SHP77 (cell line): Measurements from ENCODE around the gene RCAN2.
"Not testable (repeated sequence)": the region's sequence is repeated elsewhere in the genome, so short reads cannot be mapped to it uniquely, and the experiment has no call there.

Experiments used
- DNase-seq, 2 experiments: peaks; one replicate each; lab custom pipeline; 2025; lab: John Stamatoyannopoulos, UW

RCAN2 gene

GRCh38 chr6:46387728-46388127, 103.5 kb downstream of the RCAN2 start:
- DNase-seq, result not testable (repeated sequence)

- no peak for DNase-seq
Observed at GRCh38 chr6:46381579-46381978, 109.7 kb downstream of the RCAN2 start.

GRCh38 chr6:46381057-46381456, 110.2 kb downstream of the RCAN2 start:
- DNase-seq, result no peak

GRCh38 chr6:46380152-46380807, 111.0 kb downstream of the RCAN2 start:
- no peak for DNase-seq

DNA sequence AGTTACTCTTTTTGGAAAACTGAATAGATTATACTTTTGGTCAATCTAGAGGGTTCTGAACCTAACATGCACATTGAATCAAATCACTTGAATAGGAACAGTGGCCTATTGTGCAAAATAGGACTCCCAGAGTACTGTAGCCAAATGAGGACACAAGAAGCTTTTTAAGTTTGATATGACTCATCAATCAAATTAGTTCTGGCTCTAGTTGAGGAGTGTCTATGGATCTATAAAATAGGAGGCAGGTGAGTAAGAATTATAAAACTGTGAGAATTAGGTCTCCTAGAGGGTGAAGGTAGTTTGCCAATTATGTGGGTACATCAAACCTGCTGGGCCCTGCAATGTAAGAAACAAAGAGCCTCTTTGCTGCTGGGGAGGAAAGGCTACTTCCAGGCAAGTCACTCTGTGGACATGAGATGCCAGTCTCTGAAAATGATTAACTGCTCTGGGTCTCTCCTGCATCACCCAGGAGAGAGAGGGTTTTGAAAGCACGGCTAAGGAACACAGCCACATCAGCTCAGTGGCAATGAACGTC, 112.3 kb downstream of the RCAN2 start:
- DNase-seq, result no peak

GRCh38 chr6:46378161-46378881, 112.9 kb downstream of the RCAN2 start:
- DNase-seq, result no peak

DNA sequence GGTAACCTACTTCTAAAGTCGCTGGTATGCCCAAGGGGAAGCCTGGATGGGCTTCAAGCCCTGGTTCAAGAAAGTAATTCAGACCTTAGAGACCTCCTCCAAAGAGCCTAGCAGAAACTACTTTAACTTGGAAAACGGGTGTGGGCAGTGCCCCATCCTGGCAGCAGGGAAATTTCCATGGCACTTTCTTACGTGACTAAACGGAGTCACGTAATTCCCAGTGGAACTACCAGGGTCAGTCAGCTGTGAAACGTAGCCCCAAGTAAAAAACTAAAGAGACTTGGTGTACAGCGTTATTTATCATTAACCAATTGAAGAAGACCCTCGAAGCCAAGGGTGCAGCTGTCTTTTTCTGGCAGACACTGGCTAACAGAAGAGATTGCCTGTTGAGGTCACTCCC, 114.0 kb downstream of the RCAN2 start:
- no peak for DNase-seq

GRCh38 chr6:46376562-46377061, 114.6 kb downstream of the RCAN2 start:
- DNase-seq, result no peak

DNA sequence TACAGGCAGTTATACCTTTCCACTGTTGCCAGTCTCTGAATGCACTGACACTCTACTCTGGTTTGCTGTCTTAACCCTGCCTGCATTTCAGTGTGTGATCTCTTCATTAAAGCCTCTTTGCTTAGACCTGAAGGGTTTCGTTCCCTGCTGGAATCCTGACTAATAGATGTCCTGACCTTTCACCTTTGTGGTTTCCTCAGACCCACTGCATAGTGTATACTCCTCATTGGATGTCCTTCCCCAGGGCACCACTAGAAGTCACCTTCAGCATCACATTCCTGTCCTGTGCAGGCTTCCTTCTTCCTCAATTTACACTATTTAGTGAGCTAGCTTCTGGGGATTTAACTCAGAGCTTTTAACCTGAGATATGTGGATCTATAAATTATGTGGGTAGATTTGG, 120.6 kb downstream of the RCAN2 start:
- no peak for DNase-seq

DNA sequence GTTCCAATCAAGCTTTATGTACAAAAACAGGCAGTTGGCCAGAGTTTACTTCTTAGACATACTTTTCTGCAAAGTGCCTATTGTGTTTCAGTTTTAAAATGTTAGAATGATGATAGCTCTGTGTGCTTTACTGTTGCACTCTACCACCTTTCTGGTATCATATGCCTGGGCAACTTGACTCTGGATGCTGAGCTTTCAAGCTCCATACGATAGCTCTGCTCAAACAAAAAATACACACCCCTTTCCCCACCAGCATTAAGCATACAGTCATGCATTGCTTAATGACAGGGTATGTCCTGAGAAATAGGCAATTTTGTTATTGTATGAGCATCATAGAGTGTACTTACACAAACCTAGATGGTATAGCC, 123.1 kb downstream of the RCAN2 start:
- DNase-seq, result no peak

- no peak for DNase-seq
Observed at GRCh38 chr6:46367354-46368168, 123.7 kb downstream of the RCAN2 start.

- DNase-seq, result no peak
Observed at GRCh38 chr6:46366190-46366900, 124.9 kb downstream of the RCAN2 start.

- no peak for DNase-seq
Observed at GRCh38 chr6:46357591-46357990, 133.7 kb downstream of the RCAN2 start.

GRCh38 chr6:46356543-46356942, 134.7 kb downstream of the RCAN2 start:
- no peak for DNase-seq

GRCh38 chr6:46353528-46353927, 137.7 kb downstream of the RCAN2 start:
- no peak for DNase-seq

- no peak for DNase-seq
Observed at GRCh38 chr6:46352541-46353268, 138.5 kb downstream of the RCAN2 start.

DNA sequence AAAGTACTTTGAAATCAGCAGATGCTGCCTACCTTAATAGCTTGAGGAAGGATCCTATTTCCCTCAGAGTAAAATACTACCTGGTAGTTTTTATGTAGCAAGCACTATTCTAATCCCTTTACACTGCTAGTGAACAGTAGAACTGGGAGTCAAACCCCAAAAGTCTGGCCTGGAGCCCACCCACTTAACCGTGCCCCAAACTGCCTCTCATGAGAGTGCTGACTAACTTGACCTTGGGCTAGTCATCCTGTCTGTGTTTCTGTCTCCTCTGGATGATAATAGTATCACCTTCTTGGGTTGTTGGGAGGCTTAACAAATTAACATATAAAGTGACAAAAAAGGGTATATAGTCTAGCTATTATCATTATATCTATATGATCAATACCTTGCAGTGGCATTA, 140.5 kb downstream of the RCAN2 start:
- DNase-seq, result no peak

DNA sequence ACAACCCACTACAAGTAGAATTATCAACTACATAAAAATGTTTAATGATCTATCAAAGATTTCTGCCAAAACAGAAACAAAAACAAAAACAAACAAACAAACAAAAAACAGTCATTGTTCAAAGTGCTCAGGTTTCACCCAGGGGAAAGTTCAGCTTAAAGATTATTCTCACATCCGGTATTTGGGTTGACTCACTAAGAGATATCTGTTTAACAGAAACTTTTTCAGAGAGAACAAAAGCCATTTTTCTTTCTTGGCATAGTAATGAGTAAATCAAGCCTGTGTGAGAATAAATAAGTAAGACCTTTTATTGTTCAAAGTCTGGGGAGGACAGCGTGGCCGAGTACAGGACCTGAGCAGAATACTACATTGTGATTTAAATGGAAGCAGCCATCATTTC, 143.6 kb downstream of the RCAN2 start:
- no peak for DNase-seq

DNA sequence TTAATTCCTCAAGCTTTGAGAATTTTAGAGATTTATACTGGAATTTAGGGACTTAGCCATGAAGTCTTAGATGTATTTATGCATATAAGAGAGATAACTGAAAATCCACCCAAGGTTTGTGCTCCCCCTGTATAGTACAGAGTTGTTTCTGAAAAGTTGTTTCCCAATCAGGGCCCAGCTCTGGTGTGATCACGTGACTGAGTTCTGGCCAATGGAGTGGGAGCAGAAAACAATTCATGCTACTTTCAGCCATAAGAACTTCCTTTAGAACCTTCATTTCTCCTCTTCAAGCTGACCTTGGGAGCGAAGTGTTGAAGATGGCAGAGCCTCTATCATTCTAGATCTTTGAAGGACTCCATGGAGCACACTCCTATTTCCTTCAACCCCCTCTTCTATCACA, 151.0 kb downstream of the RCAN2 start:
- no peak for DNase-seq

DNA sequence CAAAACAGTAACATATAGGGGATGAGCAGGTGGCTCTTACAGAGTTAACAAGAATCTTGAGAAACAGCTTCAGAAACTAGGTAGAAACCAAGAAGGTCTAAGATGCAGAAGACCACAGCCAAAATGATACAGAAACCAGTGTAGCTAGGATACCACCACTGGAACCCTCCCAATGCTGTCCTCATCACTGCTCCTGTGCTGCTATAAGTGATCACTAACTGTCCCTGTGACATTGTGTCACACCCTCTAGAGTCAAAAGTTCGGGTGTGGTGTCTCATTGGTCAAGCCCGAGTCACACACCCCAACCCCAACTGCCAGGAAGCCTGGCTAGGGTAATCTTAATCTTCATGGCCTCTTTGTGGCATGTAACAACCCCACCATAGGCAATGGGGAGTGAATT, 153.1 kb downstream of the RCAN2 start:
- DNase-seq, result no peak

DNA sequence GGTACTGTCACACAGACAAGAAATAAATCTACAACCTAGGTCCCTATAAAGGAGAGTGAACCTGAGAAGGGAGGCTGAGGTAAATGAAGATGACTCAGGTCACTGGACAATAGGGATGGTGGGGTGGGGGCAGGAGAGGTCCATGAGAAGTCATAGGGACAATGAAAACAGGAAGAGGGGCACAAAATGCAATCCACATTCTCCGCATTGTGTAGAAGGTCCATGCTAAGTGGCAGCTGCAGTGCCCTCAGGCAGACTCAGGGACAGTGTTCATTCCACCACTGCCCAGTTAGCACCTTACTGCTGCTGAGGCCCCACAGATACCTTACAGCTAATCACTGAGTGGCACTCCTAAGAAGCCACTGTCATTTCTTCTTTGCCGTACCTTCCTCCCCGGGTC, 156.8 kb downstream of the RCAN2 start:
- DNase-seq, result no peak
